CD4-positive, alpha-beta T cell (primary cell): ENCODE measurements around the gene GAS7. TPM values are rescaled to one million over a fixed set of nuclear protein-coding genes. Genes with fewer than 3 reads are reported as not detected.

ENCODE experiments used
- ATAC-seq: fragments of 200-7000 bp; cut with Tn5 transposase; one replicate; pipeline ENCODE4 v1.10.0; 2022; ENCODE audit warnings: mild to moderate bottlenecking; ENCODE audit not compliant: poor library complexity
- CTCF ChIA-PET: fragments of 350-600 bp; sonication (Branson Sonifier 250); formaldehyde crosslinking; loops from one replicate; lab custom pipeline; 2021; ENCODE audit warnings: antibody characterized with exemption, inconsistent platforms; lab: Charles Lee
- POLR2A ChIA-PET: fragments of 350-600 bp; sonication (Branson Sonifier 250); formaldehyde crosslinking; loops from one replicate; lab custom pipeline; 2021; ENCODE audit warnings: antibody characterized with exemption, inconsistent platforms; lab: Charles Lee
- DNase-seq, 14 experiments: peaks; one replicate each; pipeline ENCODE4 v3.0.0-alpha.2; 2013 to 2020; ENCODE audit warnings: mixed read lengths in 2 of 14
- H3K27ac ChIP-seq, 2 donors: one replicate each; pipeline versions ENCODE4 v1.5.1 to v1.7.0; 2013; ENCODE audit warnings: low read length in 2 of 2, low read depth in 1 of 2, mild to moderate bottlenecking in 1 of 2
- H3K27me3 ChIP-seq, 2 experiments: 1 replicate in 1 of 2; 2 replicates in 1 of 2; pipeline versions ENCODE4 v1.6.1 to v1.7.0; 2013; ENCODE audit warnings: low read length in 2 of 2, control low read depth in 1 of 2, mild to moderate bottlenecking in 1 of 2, moderate library complexity in 1 of 2; ENCODE audit not compliant: insufficient read depth in 2 of 2, control insufficient read depth in 1 of 2
- H3K36me3 ChIP-seq: one replicate; pipeline ENCODE4 v1.6.1; 2013; ENCODE audit warnings: low read length, control low read depth; ENCODE audit not compliant: insufficient read depth
- H3K4me1 ChIP-seq: one replicate; pipeline ENCODE4 v1.6.1; 2013; ENCODE audit warnings: low read length, control low read depth; ENCODE audit not compliant: insufficient read depth
- H3K4me3 ChIP-seq: one replicate; pipeline ENCODE4 v1.5.1; 2013; ENCODE audit warnings: mild to moderate bottlenecking, low read length, moderate library complexity
- H3K9me3 ChIP-seq, 2 experiments: 1 replicate in 1 of 2; 2 replicates in 1 of 2; pipeline versions ENCODE4 v1.6.1 to v1.7.0; 2013; ENCODE audit warnings: low read length in 2 of 2, mild to moderate bottlenecking in 2 of 2, control low read depth in 1 of 2, moderate library complexity in 1 of 2; ENCODE audit not compliant: control insufficient read depth in 1 of 2, insufficient read depth in 1 of 2
- H3K27ac Mint-ChIP-seq: one replicate; pipeline ENCODE4 v1.8.0; 2020; ENCODE audit warnings: mixed read lengths
- H3K27me3 Mint-ChIP-seq: one replicate; pipeline ENCODE4 v1.8.0; 2021; ENCODE audit warnings: mixed read lengths
- H3K36me3 Mint-ChIP-seq: one replicate; pipeline ENCODE4 v1.8.0; 2021; ENCODE audit warnings: low read depth, mixed read lengths
- H3K4me1 Mint-ChIP-seq: one replicate; pipeline ENCODE4 v1.8.0; 2021; ENCODE audit warnings: low read depth, mixed read lengths
- H3K4me3 Mint-ChIP-seq: one replicate; pipeline ENCODE4 v1.8.0; 2020; ENCODE audit warnings: mild to moderate bottlenecking, mixed read lengths
- H3K9me3 Mint-ChIP-seq: one replicate; pipeline ENCODE4 v1.8.0; 2020; ENCODE audit warnings: mixed read lengths
- CTCF ChIP-seq: fragments of 200-600 bp; IDR thresholded peaks from one replicate; pipeline ENCODE4 v1.8.0; 2022; ENCODE audit warnings: antibody characterized with exemption, mild to moderate bottlenecking
- intact Hi-C, 2 experiments: fragments of 100-400 bp; cut with DNase I in 1 of 2; cut with micrococcal nuclease in 1 of 2; formaldehyde crosslinking; loops; one replicate each; pipeline versions ENCODE4 v1.15.1 to v1.9.0; 2023 to 2025; cut with DNase I, micrococcal nuclease
- total RNA-seq, 174 experiments: library from RNA in 2 of 174; stranded (reverse) in 2 of 174; gene quantifications; one replicate each; pipeline ENCODE4 v1.2.3 and lab custom pipeline; 2021 to 2026

Gene GAS7
- total RNA-seq, 2 experiments from 2014 or later: 1.8 to 3.4 TPM

GRCh38 chr17:10182785-10183184 lies 15.6 kb downstream of the GAS7 start:
- no peaks in the 10 kb centered on the region for H3K4me1 Mint-ChIP-seq
- no peaks in the 10 kb centered on the region for H3K36me3 ChIP-seq
- ATAC-seq: no peak
- POLR2A ChIA-PET: no interaction called here
- no peaks in the 10 kb centered on the region for H3K4me1 ChIP-seq
- H3K36me3 Mint-ChIP-seq: no peaks in the 10 kb centered on the region
- no peak overlapping the region for H3K27ac ChIP-seq
- H3K27ac Mint-ChIP-seq: no peak overlapping the region
- H3K27me3 Mint-ChIP-seq: no peaks in the 10 kb centered on the region
- intact Hi-C loops: no loop called here
- DNase-seq: no peak
- H3K9me3 ChIP-seq: no peaks in the 10 kb centered on the region
- CTCF ChIA-PET: no interaction called here
- H3K9me3 Mint-ChIP-seq: no peaks in the 10 kb centered on the region
- no peak overlapping the region for H3K4me3 Mint-ChIP-seq
- TF ChIP-seq CTCF: no peak
- no peak overlapping the region for H3K4me3 ChIP-seq
- no peaks in the 10 kb centered on the region for H3K27me3 ChIP-seq

- no peaks in the 10 kb centered on the region for H3K27me3 ChIP-seq
- no peak overlapping the region for H3K27ac ChIP-seq
- H3K36me3 ChIP-seq: no peaks in the 10 kb centered on the region
- Mint-ChIP-seq H3K27me3 (no peaks in the 10 kb centered on the region), H3K36me3 (no peaks in the 10 kb centered on the region), H3K4me3 (no peak overlapping the region), H3K4me1 (no peaks in the 10 kb centered on the region), H3K9me3 (no peaks in the 10 kb centered on the region), H3K27ac (no peak overlapping the region)
- H3K9me3 ChIP-seq: no peaks in the 10 kb centered on the region
- H3K4me1 ChIP-seq: no peaks in the 10 kb centered on the region
- ATAC-seq (no peak), DNase-seq (no peak)
- H3K4me3 ChIP-seq: no peak overlapping the region
- intact Hi-C loops: no loop called here
- CTCF ChIA-PET: no interaction called here
- POLR2A ChIA-PET: no interaction called here
- TF ChIP-seq CTCF: no peak
These were observed 19.9 kb downstream of the GAS7 start for GRCh38 chr17:10178506-10178991.

- no peak overlapping the region for H3K4me3 ChIP-seq
- H3K27ac ChIP-seq: no peak overlapping the region
- intact Hi-C loops: no loop called here
- CTCF ChIA-PET: no interaction called here
- no peaks in the 10 kb centered on the region for H3K9me3 ChIP-seq
- Mint-ChIP-seq H3K9me3 (no peaks in the 10 kb centered on the region), H3K27ac (no peak overlapping the region), H3K27me3 (no peaks in the 10 kb centered on the region), H3K4me1 (no peaks in the 10 kb centered on the region), H3K4me3 (no peak overlapping the region), H3K36me3 (no peaks in the 10 kb centered on the region)
- H3K27me3 ChIP-seq: no peaks in the 10 kb centered on the region
- POLR2A ChIA-PET: no interaction called here
- ATAC-seq: no peak
- no peak for TF ChIP-seq CTCF
- no peak for DNase-seq
- H3K36me3 ChIP-seq: no peaks in the 10 kb centered on the region
- H3K4me1 ChIP-seq: no peaks in the 10 kb centered on the region
These were observed 20.4 kb downstream of the GAS7 start for GRCh38 chr17:10177913-10178505.
